Inferior parietal cortex (tissue), 1 donor: ENCODE results near the gene CD81.

ENCODE experiments used
- DNase-seq: peaks from one replicate; pipeline ENCODE4 v3.0.0-alpha.2; 2016; ENCODE audit errors: extremely low spot score

Gene CD81

GRCh38 chr11:2375964-2376551 is 1.1 kb upstream of the CD81 start:
- DNase-seq = no peak

- DNase-seq = no peak
Measured at GRCh38 chr11:2377511-2378443, 667 bp downstream of the CD81 start.

GRCh38 chr11:2378527-2379210 is 1.6 kb downstream of the CD81 start:
- DNase-seq = no peak

- no peak for DNase-seq
Measured at GRCh38 chr11:2379466-2380174, 2.5 kb downstream of the CD81 start.

GRCh38 chr11:2380396-2380795 is 3.3 kb downstream of the CD81 start:
- no peak for DNase-seq

- DNase-seq = no peak
Measured at GRCh38 chr11:2380807-2381350, 3.8 kb downstream of the CD81 start.

- no peak for DNase-seq
Measured at GRCh38 chr11:2381494-2382128, 4.5 kb downstream of the CD81 start.

- DNase-seq = no peak
Measured at GRCh38 chr11:2382129-2382517, 5.0 kb downstream of the CD81 start.

GRCh38 chr11:2382936-2383851 is 6.1 kb downstream of the CD81 start:
- DNase-seq = no peak

- DNase-seq = no peak
Measured at GRCh38 chr11:2383852-2384804, 7.0 kb downstream of the CD81 start.

GRCh38 chr11:2385156-2386151 is 8.3 kb downstream of the CD81 start:
- no peak for DNase-seq

- no peak for DNase-seq
Measured at GRCh38 chr11:2386591-2386990, 9.5 kb downstream of the CD81 start.

GRCh38 chr11:2387266-2387987 is 10.3 kb downstream of the CD81 start:
- no peak for DNase-seq

GRCh38 chr11:2388431-2389376 is 11.6 kb downstream of the CD81 start:
- no peak for DNase-seq

GRCh38 chr11:2389377-2390026 is 12.4 kb downstream of the CD81 start:
- DNase-seq = no peak
